Vagina (tissue), 2 donors: Measurements from ENCODE around the gene FAM228A.

Experiments used
- POLR2A ChIP-seq, 2 donors: fragments of 450-650 bp; IDR thresholded peaks; one replicate each; pipeline ENCODE4 v1.6.1; 2017; ENCODE audit warnings: antibody characterized with exemption in 2 of 2, mild to moderate bottlenecking in 2 of 2, moderate library complexity in 2 of 2
- POLR2AphosphoS5 ChIP-seq, 2 donors: sonication (generic); formaldehyde crosslinking; IDR thresholded peaks; one replicate each; pipeline ENCODE4 v1.9.0; 2017; ENCODE audit warnings: antibody characterized with exemption in 2 of 2, mild to moderate bottlenecking in 2 of 2, low read depth in 1 of 2; ENCODE audit not compliant: insufficient read depth in 1 of 2
- TF ChIP-seq, protein P1 (sequence below), 3 experiments: fragments of 450-650 bp in 2 of 3; fragments of 200-600 bp in 1 of 3; sonication (generic) in 1 of 3; IDR thresholded peaks; one replicate each; pipeline ENCODE4 v1.5.1; 2017 to 2019; ENCODE audit warnings: antibody characterized with exemption in 3 of 3, mild to moderate bottlenecking in 2 of 3, moderate library complexity in 2 of 3

DNA sequence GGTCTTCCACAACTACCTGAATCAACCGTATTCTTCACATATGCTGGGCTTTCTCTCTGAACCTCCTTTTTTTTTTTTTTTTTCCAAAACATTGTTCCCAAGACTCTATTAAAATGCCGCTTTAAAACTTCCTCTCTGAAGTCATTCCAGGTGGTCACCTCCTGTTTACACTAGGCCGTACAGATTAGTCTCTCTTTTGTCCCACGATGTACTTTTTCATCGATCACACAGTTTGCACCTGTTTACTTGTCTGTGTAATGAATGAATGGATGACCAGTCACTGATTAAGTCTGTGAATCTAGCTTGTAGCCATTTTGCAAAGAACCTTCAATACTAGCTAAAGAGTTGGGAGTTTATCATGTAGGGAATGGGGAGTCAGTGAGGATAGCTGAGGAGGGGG lies 16.7 kb upstream of the FAM228A start:
- TF ChIP-seq, protein P1, sequence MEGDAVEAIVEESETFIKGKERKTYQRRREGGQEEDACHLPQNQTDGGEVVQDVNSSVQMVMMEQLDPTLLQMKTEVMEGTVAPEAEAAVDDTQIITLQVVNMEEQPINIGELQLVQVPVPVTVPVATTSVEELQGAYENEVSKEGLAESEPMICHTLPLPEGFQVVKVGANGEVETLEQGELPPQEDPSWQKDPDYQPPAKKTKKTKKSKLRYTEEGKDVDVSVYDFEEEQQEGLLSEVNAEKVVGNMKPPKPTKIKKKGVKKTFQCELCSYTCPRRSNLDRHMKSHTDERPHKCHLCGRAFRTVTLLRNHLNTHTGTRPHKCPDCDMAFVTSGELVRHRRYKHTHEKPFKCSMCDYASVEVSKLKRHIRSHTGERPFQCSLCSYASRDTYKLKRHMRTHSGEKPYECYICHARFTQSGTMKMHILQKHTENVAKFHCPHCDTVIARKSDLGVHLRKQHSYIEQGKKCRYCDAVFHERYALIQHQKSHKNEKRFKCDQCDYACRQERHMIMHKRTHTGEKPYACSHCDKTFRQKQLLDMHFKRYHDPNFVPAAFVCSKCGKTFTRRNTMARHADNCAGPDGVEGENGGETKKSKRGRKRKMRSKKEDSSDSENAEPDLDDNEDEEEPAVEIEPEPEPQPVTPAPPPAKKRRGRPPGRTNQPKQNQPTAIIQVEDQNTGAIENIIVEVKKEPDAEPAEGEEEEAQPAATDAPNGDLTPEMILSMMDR (IDR thresholded peaks at IDR 0.05): no peak
- TF ChIP-seq POLR2A (IDR thresholded peaks at IDR 0.05): no peak
- TF ChIP-seq POLR2AphosphoS5 (IDR thresholded peaks at IDR 0.05; ENCODE audit: insufficient read depth in 1 of 2, low read depth in 1 of 2): no peak
